Heart left ventricle (tissue), 16 donors: ENCODE measurements around the gene TRPC4. TPM values are rescaled to one million over a fixed set of nuclear protein-coding genes. Genes with fewer than 3 reads are reported as not detected.
"Not testable (repeated sequence)": the region's sequence is repeated elsewhere in the genome, so short reads cannot be mapped to it uniquely, and the experiment has no call there.

Experiments used
- ATAC-seq, 4 donors: fragments of 200-7000 bp; cut with Tn5 transposase; one replicate each; pipeline ENCODE4 v1.9.1; 2020 to 2022; ENCODE audit warnings: moderate library complexity in 4 of 4, mild to moderate bottlenecking in 3 of 4, moderate number of reproducible peaks in 1 of 4
- DNase-seq, 5 donors: peaks; one replicate each; pipeline ENCODE4 v3.0.0-alpha.2; 2020
- H3K27ac ChIP-seq, 12 donors: fragments of 200-600 bp; sonication (generic) in 4 of 12; one replicate each; pipeline versions ENCODE4 v1.5.0 to v1.8.0; 2016 to 2022; ENCODE audit warnings: mild to moderate bottlenecking in 2 of 12
- H3K27me3 ChIP-seq, 9 donors: fragments of 200-600 bp; sonication (generic) in 2 of 9; one replicate each; pipeline versions ENCODE4 v1.5.1 to v1.8.0; 2016 to 2022; ENCODE audit warnings: mild to moderate bottlenecking in 3 of 9
- H3K36me3 ChIP-seq, 9 donors: fragments of 200-600 bp; sonication (generic) in 2 of 9; one replicate each; pipeline versions ENCODE4 v1.5.0 to v1.8.0; 2018 to 2022; ENCODE audit warnings: mild to moderate bottlenecking in 2 of 9
- H3K4me1 ChIP-seq, 12 donors: fragments of 200-600 bp; sonication (generic) in 4 of 12; one replicate each; pipeline versions ENCODE4 v1.5.0 to v1.8.0; 2016 to 2022; ENCODE audit warnings: mild to moderate bottlenecking in 3 of 12
- H3K4me3 ChIP-seq, 12 donors: fragments of 200-600 bp; sonication (generic) in 4 of 12; one replicate each; pipeline versions ENCODE4 v1.5.0 to v1.8.0; 2017 to 2022; ENCODE audit warnings: mild to moderate bottlenecking in 9 of 12, moderate library complexity in 4 of 12
- H3K9me3 ChIP-seq, 12 donors: fragments of 200-600 bp; sonication (generic) in 4 of 12; one replicate each; pipeline versions ENCODE4 v1.5.0 to v1.8.0; 2016 to 2022; ENCODE audit warnings: mild to moderate bottlenecking in 1 of 12
- CTCF ChIP-seq, 12 donors: fragments of 200-600 bp; sonication (generic) in 4 of 12; IDR thresholded peaks; one replicate each; pipeline versions ENCODE4 v1.5.0 to v1.8.0; 2018 to 2022; ENCODE audit warnings: antibody characterized with exemption in 12 of 12, mild to moderate bottlenecking in 5 of 12
- POLR2A ChIP-seq, 2 donors: fragments of 450-650 bp; IDR thresholded peaks; one replicate each; pipeline ENCODE4 v1.6.1; 2017; ENCODE audit warnings: antibody characterized with exemption in 2 of 2, mild to moderate bottlenecking in 2 of 2, moderate library complexity in 2 of 2
- WGBS, 4 donors: extraction: QIAGEN DNeasy Blood & Tissue Kit in 2 of 4; methylation state at CpG; one replicate each; pipeline versions ENCODE4 v1.1.5 to v1.1.7; 2013 to 2018; 5-methylcytosine and 5-hydroxymethylcytosine counted together
- intact Hi-C, 10 donors: fragments of 100-400 bp; cut with DNase I; formaldehyde crosslinking; loops; one replicate each; pipeline versions ENCODE4 v1.11.1 to v1.14.2; 2022
- polyA plus RNA-seq, 2 donors: library from polyadenylated mRNA; stranded (reverse); fragments of 200-250 nt; gene quantifications; one replicate each; pipeline ENCODE4 v1.2.3, GENCODE V29; 2013
- total RNA-seq, 9 donors: library from RNA; depleted of rRNA in 2 of 9; stranded (reverse); fragments of >200 nt in 2 of 9; fragmentation: NEBNext Ultra II Directional in 3 of 9; extraction: Animal tissue kit (Norgen Biotek cat#: 25700) in 3 of 9; gene quantifications; one replicate each; pipeline versions ENCODE4 v1.1.0 to v1.2.4, GENCODE V29; 2016 to 2023
- donor health status: ischemic (EF 13 %, LVEDD 7.1; RV severe dilation, severe dysfunction).
- donor health status: healthy with polysubstance abuse.
- donor health status: DM: no; HTN: yes; CAD: no.
- donor health status: DM: no; HTN: no; CAD: no.
- donor health status: ischemic (EF 25% LVEDD 6.9; RV normal size, moderate dysfunction).
- donor health status: ischemic (EF 25% LVEDD 5.7; RV mildly dilated, moderate dysfunction).
- donor health status: healthy.
- donor health status: DM: yes; HTN: yes; CAD: no.
- donor health status: ischemic (EF 35%, LVEDD 5.7; RV mildly dilated, moderate dysfunction).
- donor health status: nonischemic (EF 11% LVEDD 7.7; RV severe dilation, severe dysfunction).
- donor health status: DM: yes; HTN: yes; CAD: no.
- donor health status: PGD.
- donor health status: ischemic (EF 29% LVEDD 5.4; RV normal size, mild dysfunction).
- donor health status: nonischemic (EF 23%, LVEDD 6.1; RV moderate dilation, normal function).

TRPC4 gene
- total and polyA plus RNA-seq, 11 donors: 0.25 to 2.5 (median 0.79) TPM

DNA sequence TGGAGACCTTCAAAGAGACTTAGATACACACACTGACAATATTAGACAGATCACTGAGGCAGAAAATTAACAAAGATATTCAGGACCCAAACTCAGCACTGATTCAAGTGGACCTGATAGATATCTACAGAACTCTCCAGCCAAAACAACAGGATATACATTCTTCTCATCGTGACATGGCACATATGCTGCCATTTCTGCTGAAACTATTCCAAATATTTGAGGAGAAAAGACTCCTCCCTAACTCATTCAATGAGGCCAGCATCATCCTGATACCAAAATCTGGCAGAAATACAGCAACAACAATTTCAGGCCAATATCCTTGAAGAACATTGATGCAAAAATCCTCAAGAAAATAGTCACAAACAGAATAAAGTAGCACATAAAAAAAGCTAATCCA lies 53.3 kb downstream of the TRPC4 start:
- no peak overlapping the region for H3K4me3 ChIP-seq
- H3K36me3 ChIP-seq: no peaks in the 10 kb centered on the region
- 44 to 59% (median 51%) methylated on average over 1 of the region's 1 CpG for WGBS, 4 donors
- DNase-seq (no peak), ATAC-seq (no peak)
- H3K27ac ChIP-seq: no peak overlapping the region
- H3K27me3 ChIP-seq: no peaks in the 10 kb centered on the region
- no peak for TF ChIP-seq POLR2A (IDR thresholded peaks at IDR 0.05)
- no peak for TF ChIP-seq CTCF (IDR thresholded peaks at IDR 0.05)
- intact Hi-C loops: no loop called here
- H3K9me3 ChIP-seq: peaks cover 0 to 75% (median 13%) of the 10 kb centered on the region in 12 donors
- no peaks in the 10 kb centered on the region for H3K4me1 ChIP-seq

DNA sequence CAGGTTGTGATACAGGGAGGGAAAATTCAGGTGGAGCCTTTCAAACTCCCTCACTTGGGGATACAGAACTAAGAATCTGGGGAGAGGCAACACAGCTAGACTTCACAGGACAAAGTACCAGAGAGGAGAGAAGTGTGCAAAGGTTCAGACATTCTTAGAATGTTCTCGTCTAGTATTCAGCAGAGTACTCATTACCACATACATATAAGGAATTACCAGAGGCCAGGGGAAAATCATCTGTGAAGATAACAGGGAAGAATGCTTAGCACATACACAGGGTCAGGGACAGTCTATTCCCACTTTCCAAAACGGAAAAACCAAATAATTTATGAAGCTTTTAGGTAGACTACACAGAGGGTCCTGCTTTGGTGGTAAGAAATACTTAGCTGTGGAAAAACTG lies 58.1 kb downstream of the TRPC4 start:
- TF ChIP-seq CTCF (IDR thresholded peaks at IDR 0.05) (no peak), POLR2A (IDR thresholded peaks at IDR 0.05) (no peak)
- no peak overlapping the region for H3K27ac ChIP-seq
- DNase-seq: no peak
- peaks cover 0 to 31% (median under 1%) of the 10 kb centered on the region in 12 donors for H3K9me3 ChIP-seq
- H3K27me3 ChIP-seq: no peaks in the 10 kb centered on the region
- no peaks in the 10 kb centered on the region for H3K36me3 ChIP-seq
- H3K4me3 ChIP-seq: no peak overlapping the region
- no peak for ATAC-seq
- intact Hi-C loops: no loop called here
- H3K4me1 ChIP-seq: no peaks in the 10 kb centered on the region
- WGBS, 4 donors: 50 to 63% (median 52%) methylated on average over 2 of the region's 2 CpGs

DNA sequence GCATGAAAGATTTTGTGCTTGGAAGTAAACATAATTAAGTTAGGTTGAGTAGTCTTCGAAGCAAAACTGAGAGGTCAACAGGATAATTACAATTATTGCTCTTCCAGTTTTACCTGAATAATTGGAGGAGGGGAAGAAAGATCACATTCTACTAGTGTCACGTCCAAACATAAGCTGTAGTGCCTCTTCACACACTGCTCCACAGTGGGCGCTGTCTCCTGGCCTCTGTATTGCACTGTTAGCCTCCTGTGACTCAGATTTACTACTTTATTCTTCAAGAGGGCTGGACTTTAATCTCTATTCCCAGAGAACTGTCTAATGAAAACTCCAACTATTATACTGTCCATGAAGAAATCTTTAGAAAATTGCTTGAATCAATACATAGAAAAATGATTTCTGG lies 62.9 kb downstream of the TRPC4 start:
- DNase-seq: no peak
- TF ChIP-seq CTCF (IDR thresholded peaks at IDR 0.05): no peak
- no peak for TF ChIP-seq POLR2A (IDR thresholded peaks at IDR 0.05)
- ATAC-seq: no peak
- H3K27ac ChIP-seq: no peak overlapping the region
- peaks cover 0 to 4% (median 0%) of the 10 kb centered on the region in 12 donors for H3K9me3 ChIP-seq
- WGBS, 4 donors: 73 to 82% (median 79%) methylated on average over 3 of the region's 3 CpGs
- no peaks in the 10 kb centered on the region for H3K27me3 ChIP-seq
- no peaks in the 10 kb centered on the region for H3K36me3 ChIP-seq
- no peak overlapping the region for H3K4me3 ChIP-seq
- no peaks in the 10 kb centered on the region for H3K4me1 ChIP-seq
- intact Hi-C loops: no loop called here

DNA sequence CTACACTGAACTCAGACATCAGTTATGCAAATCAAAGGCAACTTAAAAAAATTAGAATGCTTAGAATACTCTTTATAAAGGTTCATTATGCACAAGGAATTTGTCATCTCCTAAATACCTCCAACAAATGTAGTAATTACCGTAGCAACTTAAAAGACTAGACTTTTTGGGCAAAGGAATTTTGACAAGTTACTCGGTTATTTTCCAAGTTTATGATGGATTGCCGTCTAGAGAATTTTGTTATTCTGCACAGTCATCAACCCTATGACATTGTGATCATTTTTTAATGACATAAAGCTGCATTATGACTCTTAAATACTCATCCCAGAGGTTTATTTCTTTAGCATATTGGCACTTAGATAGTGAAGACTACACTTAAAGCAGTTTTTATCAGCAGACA lies 71.9 kb downstream of the TRPC4 start:
- Histone ChIP-seq H3K36me3 (no peaks in the 10 kb centered on the region), H3K4me3 (no peak overlapping the region), H3K9me3 (no peaks in the 10 kb centered on the region), H3K4me1 (no peaks in the 10 kb centered on the region), H3K27me3 (no peaks in the 10 kb centered on the region), H3K27ac (no peak overlapping the region)
- ATAC-seq (no peak), DNase-seq (no peak)
- WGBS, 4 donors: 74 to 82% (median 79%) methylated on average over 3 of the region's 3 CpGs
- intact Hi-C loops: no loop called here
- TF ChIP-seq CTCF (IDR thresholded peaks at IDR 0.05) (no peak), POLR2A (IDR thresholded peaks at IDR 0.05) (no peak)

- H3K27me3 ChIP-seq, H3K36me3 ChIP-seq, H3K4me3 ChIP-seq, intact Hi-C loops, H3K27ac ChIP-seq, H3K9me3 ChIP-seq, ATAC-seq, DNase-seq, H3K4me1 ChIP-seq: not testable (repeated sequence)
- WGBS, 4 donors: 92 to 94% (median 93%) methylated on average over 4 of the region's 4 CpGs
Observed at GRCh38 chr13:37796795-37797194, 72.8 kb downstream of the TRPC4 start.
